PC-9 (cell line): ENCODE data around the gene STRA6.

ENCODE experiments used
- CTCF ChIP-seq: fragments of 200-600 bp; sonication (generic); conservative IDR thresholded peaks from 2 replicates; pipeline ENCODE4 v1.6.1; 2017; ENCODE audit warnings: mixed run types, antibody characterized with exemption, mild to moderate bottlenecking, moderate library complexity
- EZH2 ChIP-seq: fragments of 200-600 bp; sonication (generic); IDR thresholded peaks from 2 replicates; pipeline ENCODE4 v1.8.0; 2017; ENCODE audit warnings: antibody characterized with exemption, low read depth

GRCh38 chr15:74217907-74218885 is 15.6 kb upstream of the STRA6 start:
- TF ChIP-seq CTCF: no peak
- no peak for TF ChIP-seq EZH2
